OCI-LY1 (cell line): Measurements from ENCODE around the gene DEAF1.

Experiments
- CTCF ChIP-seq: fragments of 200-600 bp; sonication (generic), shearing (Covaris generic); IDR thresholded peaks from 2 replicates; pipeline ENCODE4 v1.5.1; 2017; ENCODE audit warnings: mild to moderate bottlenecking, antibody characterized with exemption, low read length, moderate library complexity, mixed read lengths
- EZH2 ChIP-seq: fragments of 200-600 bp; sonication (generic), shearing (Covaris generic); IDR thresholded peaks from 2 replicates; pipeline ENCODE4 v1.8.0; 2017; ENCODE audit warnings: borderline replicate concordance, mixed run types, mild to moderate bottlenecking, antibody characterized with exemption, low read length, moderate library complexity, mixed read lengths

DNA sequence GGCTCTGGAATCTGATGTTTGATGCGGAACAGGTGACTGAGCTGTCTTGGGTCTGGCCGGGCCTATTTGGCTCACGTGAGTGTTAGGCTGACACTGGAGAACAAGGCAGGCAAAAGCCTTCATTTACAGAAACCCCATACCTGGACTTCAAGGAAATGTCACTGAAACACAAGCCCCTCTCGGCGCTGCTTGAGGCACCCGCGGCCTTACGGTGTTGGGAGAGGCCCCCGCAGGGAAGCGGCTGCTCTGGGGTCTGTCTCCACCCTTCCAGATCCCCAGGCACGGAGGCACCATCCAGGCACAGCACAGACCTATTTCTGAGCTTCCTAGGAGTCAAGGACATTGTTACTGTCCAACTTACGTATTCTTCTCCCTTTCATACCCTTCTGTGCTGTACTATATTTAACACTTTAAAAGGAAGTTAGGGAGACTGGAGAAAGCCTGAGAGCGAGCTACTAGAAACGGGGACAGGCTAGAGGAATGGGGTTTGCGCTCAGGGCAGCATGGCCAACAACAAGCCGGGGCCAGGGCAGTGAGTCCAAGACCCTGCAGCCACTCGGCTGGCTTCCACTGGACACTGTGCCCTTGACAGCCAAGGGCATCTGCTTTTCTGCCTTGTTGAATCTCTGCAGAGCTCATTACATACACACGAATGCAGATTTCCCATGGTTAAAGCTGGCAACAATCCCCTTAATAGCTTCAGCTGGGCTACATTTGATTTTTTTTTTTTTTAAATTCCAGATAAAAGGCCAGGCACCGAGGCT is 34.2 kb downstream of the DEAF1 start:
- TF ChIP-seq EZH2 (no peak), CTCF (no peak)
